ENCODE measurements around the gene CD200. TPM values are rescaled to one million over a fixed set of nuclear protein-coding genes. Genes with fewer than 3 reads are reported as not detected.

Gene CD200
- total RNA-seq, 1 donor from 2014 or later, result 1.1 TPM

DNA sequence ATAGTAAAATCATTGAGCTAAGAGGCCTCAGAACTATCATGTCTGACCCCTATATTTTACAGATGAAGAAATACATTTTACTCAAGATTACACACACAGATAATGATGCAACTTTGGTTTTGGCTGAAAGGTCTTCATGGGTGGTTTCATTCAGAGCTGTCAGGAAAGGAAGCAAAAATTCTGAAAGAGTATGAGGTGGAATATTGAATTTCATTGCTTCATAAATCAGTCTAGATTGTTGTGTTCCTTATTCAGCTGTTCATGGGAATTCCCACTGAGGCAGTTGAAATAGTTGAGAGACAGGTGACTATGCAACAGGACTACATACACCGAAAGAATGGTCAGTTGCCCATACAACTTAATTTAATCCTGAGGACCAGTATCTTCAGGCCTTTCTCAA lies 39.4 kb downstream of the CD200 start:
- peak overlapping the region; percentile 78 for H3K27ac ChIP-seq (replicated peaks)
- DNase-seq, result no peak
- intact Hi-C loops (cut with micrococcal nuclease), result no loop called here

GRCh38 chr3:112373476-112373875 lies 40.5 kb downstream of the CD200 start:
- TF ChIP-seq CTCF (IDR thresholded peaks at IDR 0.05; ENCODE audit: borderline replicate concordance), result no peak
- DNase-seq, result no peak
- Histone ChIP-seq H3K36me3 (no peaks in the 10 kb centered on the region), H3K9me3 (replicated peaks) (no peaks in the 10 kb centered on the region), H3K4me3 (no peak overlapping the region), H3K27ac (replicated peaks) (peak overlapping the region; percentile 78), H3K27me3 (ENCODE audit: low read depth) (no peaks in the 10 kb centered on the region), H3K4me1 (peaks cover 36% of the 10 kb centered on the region)
- intact Hi-C loops (cut with micrococcal nuclease), result no loop called here

More for the DNA sequence above, 39.4 kb downstream of the CD200 start:
- Histone ChIP-seq H3K4me3 (no peak overlapping the region), H3K9me3 (replicated peaks) (no peaks in the 10 kb centered on the region), H3K27me3 (ENCODE audit: low read depth) (no peaks in the 10 kb centered on the region), H3K36me3 (no peaks in the 10 kb centered on the region), H3K4me1 (peaks cover 36% of the 10 kb centered on the region)
- TF ChIP-seq CTCF (IDR thresholded peaks at IDR 0.05; ENCODE audit: borderline replicate concordance), result no peak

- no peak overlapping the region for H3K4me3 ChIP-seq
- no peak for DNase-seq
- no peak for TF ChIP-seq CTCF (IDR thresholded peaks at IDR 0.05; ENCODE audit: borderline replicate concordance)
- no peaks in the 10 kb centered on the region for H3K36me3 ChIP-seq
- intact Hi-C loops (cut with micrococcal nuclease), result no loop called here
- H3K27ac ChIP-seq (replicated peaks), result peak overlapping the region; percentile 78
- H3K27me3 ChIP-seq (ENCODE audit: low read depth), result no peaks in the 10 kb centered on the region
- peaks cover 36% of the 10 kb centered on the region for H3K4me1 ChIP-seq
- H3K9me3 ChIP-seq (replicated peaks), result no peaks in the 10 kb centered on the region
Measured at GRCh38 chr3:112373924-112374323, 41.0 kb downstream of the CD200 start.

DNA sequence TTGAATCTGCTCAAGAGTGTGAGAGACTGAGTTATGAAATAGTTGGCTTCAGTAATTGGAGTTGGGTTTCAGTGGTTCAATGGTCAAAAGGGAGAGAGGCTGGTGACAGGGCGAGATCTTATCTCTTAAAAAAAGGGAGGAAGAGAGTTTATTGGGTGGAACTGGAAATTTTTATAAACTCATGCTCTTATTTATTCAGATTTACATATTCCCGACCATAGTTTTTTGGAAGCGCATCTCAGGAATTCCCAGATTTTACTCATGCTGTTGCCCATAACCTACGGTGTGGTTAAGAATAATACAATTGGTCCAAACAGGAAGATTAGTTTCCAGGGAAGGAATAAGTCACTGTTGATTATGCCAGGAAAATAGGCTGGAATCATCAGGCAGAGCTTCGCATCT lies 41.4 kb downstream of the CD200 start:
- intact Hi-C loops (cut with micrococcal nuclease), result no loop called here
- TF ChIP-seq CTCF (IDR thresholded peaks at IDR 0.05; ENCODE audit: borderline replicate concordance), result no peak
- Histone ChIP-seq H3K27me3 (ENCODE audit: low read depth) (no peaks in the 10 kb centered on the region), H3K27ac (replicated peaks) (peak overlapping the region; percentile 78), H3K9me3 (replicated peaks) (no peaks in the 10 kb centered on the region), H3K36me3 (no peaks in the 10 kb centered on the region), H3K4me3 (no peak overlapping the region), H3K4me1 (peaks cover 36% of the 10 kb centered on the region)
- no peak for DNase-seq

DNA sequence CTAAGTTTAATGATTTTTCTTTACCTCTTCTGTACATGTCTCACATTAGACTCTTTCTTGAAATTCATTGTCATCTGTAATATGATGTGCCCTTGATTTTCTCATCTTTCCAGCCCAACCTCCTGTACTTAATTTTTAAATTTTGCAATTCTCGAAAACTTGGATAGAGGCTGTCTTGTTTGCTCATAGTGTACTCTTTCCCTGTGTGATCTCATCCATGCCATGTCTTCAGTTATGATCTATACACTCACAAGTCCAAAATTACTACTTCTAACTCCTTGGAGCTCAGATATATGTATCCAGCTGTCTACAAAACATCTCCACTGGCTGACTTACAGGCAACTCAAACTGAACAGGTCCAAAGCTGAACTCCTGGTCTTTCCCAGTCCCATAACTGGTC lies 42.2 kb downstream of the CD200 start:
- Histone ChIP-seq H3K27ac (replicated peaks) (peak overlapping the region; percentile 78), H3K36me3 (no peaks in the 10 kb centered on the region), H3K4me1 (peaks cover 36% of the 10 kb centered on the region), H3K4me3 (no peak overlapping the region), H3K9me3 (replicated peaks) (no peaks in the 10 kb centered on the region), H3K27me3 (ENCODE audit: low read depth) (no peaks in the 10 kb centered on the region)
- no peak for DNase-seq
- intact Hi-C loops (cut with micrococcal nuclease), result no loop called here
- no peak for TF ChIP-seq CTCF (IDR thresholded peaks at IDR 0.05; ENCODE audit: borderline replicate concordance)
